H1 (cell line): ENCODE results near the gene DNER. TPM values are rescaled to one million over a fixed set of nuclear protein-coding genes. Genes with fewer than 3 reads are reported as not detected.

Experiments used
- CBX8 ChIP-seq: fragments of 300-800, 300-1000 bp; sonication (generic); IDR thresholded peaks from 2 replicates; pipeline ENCODE4 v1.7.1; 2016; ENCODE audit warnings: low read depth, low read length, borderline replicate concordance
- EGR1 ChIP-seq: IDR thresholded peaks from 2 replicates; pipeline ENCODE4 v1.6.1; 2011; ENCODE audit warnings: low read depth, low read length, borderline replicate concordance
- EZH2 ChIP-seq: fragments of 200-600 bp; sonication (generic); IDR thresholded peaks from 2 replicates; pipeline ENCODE4 v1.7.1; 2012; ENCODE audit warnings: low read depth, mild to moderate bottlenecking, moderate library complexity, low read length, inconsistent platforms; ENCODE audit not compliant: severe bottlenecking
- HDAC6 ChIP-seq: IDR thresholded peaks from one replicate; pipeline ENCODE4 v1.7.1; 2012; ENCODE audit warnings: low read depth, mild to moderate bottlenecking, inconsistent platforms, low read length, moderate library complexity
- POLR2A ChIP-seq, 2 experiments: IDR thresholded peaks; 1 replicate in 1 of 2; 2 replicates in 1 of 2; pipeline ENCODE4 v1.6.1; 2011; ENCODE audit warnings: low read depth in 2 of 2, low read length in 2 of 2, mild to moderate bottlenecking in 2 of 2; ENCODE audit errors: control extremely low read depth in 1 of 2
- RBBP5 ChIP-seq: IDR thresholded peaks from 2 replicates; pipeline ENCODE4 v1.7.1; 2012; ENCODE audit warnings: low read depth, mild to moderate bottlenecking, inconsistent platforms, low read length, moderate library complexity, borderline replicate concordance
- polyA plus RNA-seq, 7 experiments: library from polyadenylated mRNA; depleted of rRNA in 3 of 7; stranded (reverse) in 5 of 7; unstranded in 2 of 7; fragments of >200 nt in 5 of 7; fragments of 200-250 nt in 2 of 7; gene quantifications; 1 replicate in 5 of 7; 2 replicates in 1 of 7; 4 replicates in 1 of 7; pipeline versions ENCODE4 v1.2.1 to v1.2.3, GENCODE V29; 2011 to 2013; ENCODE audit warnings: missing spikeins in 2 of 7, mixed read lengths in 2 of 7
- total RNA-seq: library from RNA; stranded (reverse); fragmentation: NEBNext Ultra II Directional; extraction: Animal tissue kit (Norgen Biotek cat#: 25700); gene quantifications from 2 replicates; pipeline ENCODE4 v1.2.1, GENCODE V29; 2021

DNER gene
- total and polyA plus RNA-seq, 2 of the 8 experiments (the other 6 are each of a cell fraction or from before 2014, with no cell fraction given), result 6.8 to 16.3 TPM

DNA sequence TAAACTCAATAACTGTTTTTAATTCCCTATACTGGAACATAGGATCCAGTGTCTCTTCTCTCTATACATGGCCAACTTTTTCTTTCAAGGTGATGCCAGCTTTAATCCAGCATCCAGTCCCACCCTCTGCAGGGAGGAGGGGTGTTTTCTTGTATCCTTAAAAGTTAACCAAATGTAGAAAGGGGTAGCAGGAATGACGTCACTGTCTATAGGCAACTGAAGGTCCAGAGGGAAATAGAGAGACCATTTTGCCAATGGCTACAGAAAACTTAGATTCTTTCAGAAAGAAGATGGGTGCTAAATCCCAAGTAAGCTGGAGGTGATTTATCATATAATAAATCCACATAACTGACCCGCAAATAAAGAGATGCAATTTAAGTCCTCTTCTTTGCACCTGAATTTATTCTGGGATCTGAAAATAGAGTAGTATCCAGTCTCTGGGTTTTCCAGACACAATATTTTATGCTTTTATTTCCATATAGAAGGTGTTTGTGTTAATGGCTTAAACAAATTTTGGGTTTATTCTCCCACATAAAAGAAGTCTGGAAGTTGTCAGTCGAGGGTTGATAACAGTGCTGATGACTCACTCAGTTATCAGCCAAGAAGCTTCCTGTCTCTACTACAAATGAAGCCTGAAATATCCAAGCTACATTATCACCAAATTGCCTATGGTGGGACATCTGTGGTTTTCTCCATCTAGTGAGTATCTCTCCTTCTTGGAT is 5.7 kb upstream of the DNER start (continued):
- no peak for TF ChIP-seq RBBP5
- TF ChIP-seq EGR1, result no peak
- TF ChIP-seq EZH2, result no peak
- TF ChIP-seq POLR2A (IDR thresholded peaks at IDR 0.05; ENCODE audit: control extremely low read depth in 1 of 2, low read depth in 2 of 2, low read length in 2 of 2), result no peak
- no peak for TF ChIP-seq HDAC6
- no peak for TF ChIP-seq CBX8
- TF ChIP-seq, all 59 proteins: peak for 0
